Measurements from ENCODE around the gene CCDC43. TPM values are rescaled to one million over a fixed set of nuclear protein-coding genes. Genes with fewer than 3 reads are reported as not detected.
"Not testable (repeated sequence)": the region's sequence is repeated elsewhere in the genome, so short reads cannot be mapped to it uniquely, and the experiment has no call there.

Gene CCDC43
- total RNA-seq, 2 experiments from 2014 or later: 29.1 to 31.8 TPM

DNA sequence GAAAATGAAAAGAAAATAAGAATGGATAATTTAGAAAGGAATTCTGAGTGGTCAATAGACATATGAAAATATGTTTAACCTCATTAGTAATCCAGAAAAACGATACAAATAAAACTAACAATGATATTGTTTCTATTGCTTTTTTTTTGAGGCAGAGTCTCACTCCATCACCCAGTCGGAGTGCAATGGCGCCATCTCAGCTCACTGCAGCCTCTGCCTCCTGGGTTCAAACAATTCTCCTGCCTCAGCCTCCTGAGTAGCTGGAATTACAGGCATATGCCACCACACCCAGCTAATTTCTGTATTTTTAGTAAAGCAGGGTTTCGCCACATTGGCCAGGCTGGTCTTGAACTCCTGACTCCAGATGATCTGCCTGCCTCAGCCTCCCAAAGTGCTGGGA lies 55.2 kb downstream of the CCDC43 start:
- CTCF ChIA-PET: interaction anchor here (0.6 to 0.7 kb wide), 2 partner anchors 105 to 338 kb away, joined by 4 read pairs; no protein-coding TSS in a partner anchor
- H3K27ac Mint-ChIP-seq; H3K36me3 Mint-ChIP-seq (ENCODE audit: low read depth); H3K4me3 Mint-ChIP-seq; H3K9me3 Mint-ChIP-seq; DNase-seq; intact Hi-C loops (cut with micrococcal nuclease); H3K4me1 Mint-ChIP-seq (ENCODE audit: low read depth); H3K27me3 Mint-ChIP-seq (ENCODE audit: low read depth): not testable (repeated sequence)

DNA sequence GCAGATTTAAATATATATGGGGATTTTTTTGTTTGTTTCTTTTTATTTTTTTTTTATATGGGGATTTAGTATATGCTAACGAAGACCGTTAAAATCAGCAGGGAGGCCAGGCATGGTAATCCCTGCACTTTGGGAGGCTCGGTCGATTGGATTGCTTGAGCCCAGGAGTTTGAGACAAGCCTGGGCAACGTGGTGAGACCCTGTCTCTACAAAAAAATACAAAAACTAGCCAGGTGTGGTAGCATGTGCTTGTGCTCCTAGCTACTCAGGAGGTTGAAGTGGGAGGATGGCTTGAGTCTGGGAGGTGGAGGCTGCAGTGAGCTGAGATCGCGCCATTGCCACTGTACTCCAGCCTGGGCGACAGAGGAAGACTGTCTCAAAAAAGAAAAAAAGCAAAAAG lies 55.6 kb downstream of the CCDC43 start:
- CTCF ChIA-PET: no interaction called here

GRCh38 chr17:44630703-44631102 lies 58.9 kb downstream of the CCDC43 start:
- CTCF ChIA-PET: interaction anchor here (0.6 kb wide), 1 partner anchor 40 kb away, joined by 3 read pairs; no protein-coding TSS in a partner anchor
- DNase-seq: no peak
- Mint-ChIP-seq H3K4me3 (no peak overlapping the region), H3K4me1 (ENCODE audit: low read depth) (no peaks in the 10 kb centered on the region), H3K36me3 (ENCODE audit: low read depth) (no peaks in the 10 kb centered on the region), H3K27me3 (ENCODE audit: low read depth) (peaks cover 4% of the 10 kb centered on the region), H3K27ac (no peak overlapping the region), H3K9me3 (no peaks in the 10 kb centered on the region)
- intact Hi-C loops (cut with micrococcal nuclease): no loop called here

More for the DNA sequence above, 55.6 kb downstream of the CCDC43 start:
- Mint-ChIP-seq H3K4me1 (ENCODE audit: low read depth) (no peaks in the 10 kb centered on the region), H3K27ac (no peak overlapping the region), H3K9me3 (no peaks in the 10 kb centered on the region), H3K36me3 (ENCODE audit: low read depth) (no peaks in the 10 kb centered on the region), H3K4me3 (no peak overlapping the region), H3K27me3 (ENCODE audit: low read depth) (no peaks in the 10 kb centered on the region)
- no peak for DNase-seq
- intact Hi-C loops (cut with micrococcal nuclease): no loop called here

DNA sequence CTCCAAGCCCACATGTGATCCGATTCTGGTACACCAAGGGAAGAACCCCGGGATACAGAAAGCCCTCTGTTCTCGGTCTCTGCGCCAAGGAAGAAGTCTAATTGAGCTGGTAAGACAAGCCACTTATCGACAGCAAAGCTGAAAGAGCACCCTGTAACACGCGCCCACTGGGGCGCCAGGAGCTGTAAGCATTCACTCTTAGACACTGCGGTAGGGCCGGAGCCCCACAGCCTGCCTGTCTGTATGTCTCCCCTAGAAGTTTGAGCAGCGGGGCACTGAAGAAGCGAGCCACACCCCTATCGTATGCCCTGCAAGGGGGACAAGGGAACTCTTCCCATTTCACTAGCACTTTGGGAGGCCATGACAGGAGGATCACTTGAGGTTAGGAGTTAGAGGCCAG lies 60.3 kb downstream of the CCDC43 start:
- intact Hi-C loops (cut with micrococcal nuclease): no loop called here
- DNase-seq: no peak
- Mint-ChIP-seq H3K4me3 (no peak overlapping the region), H3K27me3 (ENCODE audit: low read depth) (peaks cover 6% of the 10 kb centered on the region), H3K36me3 (ENCODE audit: low read depth) (no peaks in the 10 kb centered on the region), H3K4me1 (ENCODE audit: low read depth) (no peaks in the 10 kb centered on the region), H3K9me3 (no peaks in the 10 kb centered on the region), H3K27ac (no peak overlapping the region)
- CTCF ChIA-PET: interaction anchor here (0.9 to 1.1 kb wide), 2 partner anchors 14 to 146 kb away, joined by 3 read pairs; no protein-coding TSS in a partner anchor

- intact Hi-C loops (cut with micrococcal nuclease): no loop called here
- H3K36me3 Mint-ChIP-seq (ENCODE audit: low read depth): no peaks in the 10 kb centered on the region
- no peaks in the 10 kb centered on the region for H3K4me1 Mint-ChIP-seq (ENCODE audit: low read depth)
- H3K27ac Mint-ChIP-seq: no peak overlapping the region
- peaks cover 6% of the 10 kb centered on the region for H3K27me3 Mint-ChIP-seq (ENCODE audit: low read depth)
- peak overlapping the region; percentile 21 for H3K4me3 Mint-ChIP-seq
- H3K9me3 Mint-ChIP-seq: no peaks in the 10 kb centered on the region
- CTCF ChIA-PET: interaction anchor here (1.1 kb wide), 1 partner anchor 105 kb away, joined by 3 read pairs; no protein-coding TSS in a partner anchor
- DNase-seq: no peak
Observed at GRCh38 chr17:44628243-44629188, 61.1 kb downstream of the CCDC43 start.

GRCh38 chr17:44627513-44628242 lies 61.9 kb downstream of the CCDC43 start:
- no peak overlapping the region for H3K27ac Mint-ChIP-seq
- H3K9me3 Mint-ChIP-seq: no peaks in the 10 kb centered on the region
- CTCF ChIA-PET: interaction anchor here (1.1 kb wide), 1 partner anchor 104 kb away, joined by 3 read pairs; no protein-coding TSS in a partner anchor
- no peak for DNase-seq
- no peaks in the 10 kb centered on the region for H3K4me1 Mint-ChIP-seq (ENCODE audit: low read depth)
- peaks cover 6% of the 10 kb centered on the region for H3K27me3 Mint-ChIP-seq (ENCODE audit: low read depth)
- no peaks in the 10 kb centered on the region for H3K36me3 Mint-ChIP-seq (ENCODE audit: low read depth)
- intact Hi-C loops (cut with micrococcal nuclease): no loop called here
- no peak overlapping the region for H3K4me3 Mint-ChIP-seq

Other genes with a start within 250 kb of the CCDC43 start
- 10 to 100 TPM; 31.5 to 31.7 TPM for gene GPATCH8, start 186.4 kb downstream of the CCDC43 start, total RNA-seq
- gene FZD2, start 132.3 kb downstream of the CCDC43 start, total RNA-seq: not detected
- under 1 TPM in 1 of 2 experiments, not detected in 1; 0.05 TPM for gene MEIOC, start 33.3 kb downstream of the CCDC43 start, total RNA-seq
- gene DBF4B, start 18.9 kb upstream of the CCDC43 start, total RNA-seq: 10 to 100 TPM; 28.5 to 29.5 TPM
- gene ADAM11, start 69.2 kb upstream of the CCDC43 start, total RNA-seq: under 1 TPM; 0.17 to 0.57 TPM
- 1 to 10 TPM; 2.5 TPM for gene GJC1, start 140.5 kb upstream of the CCDC43 start, total RNA-seq
- not detected for gene HIGD1B, start 158.1 kb upstream of the CCDC43 start, total RNA-seq
- gene EFTUD2, start 209.7 kb upstream of the CCDC43 start, total RNA-seq: 100 to 1,000 TPM; 170 to 176 TPM
- not detected for gene GFAP, start 225.7 kb upstream of the CCDC43 start, total RNA-seq

Measured in activated naive CD4-positive, alpha-beta T cell treated with anti-CD3 and anti-CD28 coated beads for 36 hours (primary cell).